Vagina (tissue), 2 donors: ENCODE measurements around the gene MKNK2. TPM values are rescaled to one million over a fixed set of nuclear protein-coding genes. Genes with fewer than 3 reads are reported as not detected.

Experiments used
- DNase-seq, 2 donors: peaks; one replicate each; pipeline ENCODE4 v3.0.0-alpha.2; 2017; ENCODE audit errors: extremely low spot score in 2 of 2
- H3K27ac ChIP-seq: fragments of 200-600 bp; sonication (generic); one replicate; pipeline ENCODE4 v1.5.1; 2019
- H3K27me3 ChIP-seq: fragments of 200-600 bp; sonication (generic); one replicate; pipeline ENCODE4 v1.5.1; 2019
- H3K36me3 ChIP-seq, 2 donors: fragments of 200-600 bp; sonication (generic); one replicate each; pipeline ENCODE4 v1.5.1; 2017 to 2019
- H3K4me1 ChIP-seq: fragments of 200-600 bp; sonication (generic); one replicate; pipeline ENCODE4 v1.5.1; 2019
- H3K4me3 ChIP-seq, 2 donors: fragments of 200-600 bp; sonication (generic); 1 replicate in 1 of 2; 2 replicates in 1 of 2; pipeline ENCODE4 v1.5.1; 2016 to 2019
- H3K9me3 ChIP-seq: fragments of 200-600 bp; sonication (generic); one replicate; pipeline ENCODE4 v1.5.1; 2019
- POLR2A ChIP-seq, 2 donors: fragments of 450-650 bp; IDR thresholded peaks; one replicate each; pipeline ENCODE4 v1.6.1; 2017; ENCODE audit warnings: antibody characterized with exemption in 2 of 2, mild to moderate bottlenecking in 2 of 2, moderate library complexity in 2 of 2
- POLR2AphosphoS5 ChIP-seq, 2 donors: sonication (generic); formaldehyde crosslinking; IDR thresholded peaks; one replicate each; pipeline ENCODE4 v1.9.0; 2017; ENCODE audit warnings: antibody characterized with exemption in 2 of 2, mild to moderate bottlenecking in 2 of 2, low read depth in 1 of 2; ENCODE audit not compliant: insufficient read depth in 1 of 2
- intact Hi-C: fragments of 100-400 bp; cut with DNase I; formaldehyde crosslinking; loops from one replicate; pipeline ENCODE4 v1.15.1; 2023
- total RNA-seq: library from RNA; depleted of rRNA; stranded (reverse); fragments of >200 nt; gene quantifications from one replicate; pipeline ENCODE4 v1.2.3, GENCODE V29; 2016
- TF ChIP-seq, protein P1 (sequence below), 3 experiments: fragments of 450-650 bp in 2 of 3; fragments of 200-600 bp in 1 of 3; sonication (generic) in 1 of 3; IDR thresholded peaks; one replicate each; pipeline ENCODE4 v1.5.1; 2017 to 2019; ENCODE audit warnings: antibody characterized with exemption in 3 of 3, mild to moderate bottlenecking in 2 of 3, moderate library complexity in 2 of 3

MKNK2 gene
- total RNA-seq, 1 donor from 2014 or later: 185 TPM

DNA sequence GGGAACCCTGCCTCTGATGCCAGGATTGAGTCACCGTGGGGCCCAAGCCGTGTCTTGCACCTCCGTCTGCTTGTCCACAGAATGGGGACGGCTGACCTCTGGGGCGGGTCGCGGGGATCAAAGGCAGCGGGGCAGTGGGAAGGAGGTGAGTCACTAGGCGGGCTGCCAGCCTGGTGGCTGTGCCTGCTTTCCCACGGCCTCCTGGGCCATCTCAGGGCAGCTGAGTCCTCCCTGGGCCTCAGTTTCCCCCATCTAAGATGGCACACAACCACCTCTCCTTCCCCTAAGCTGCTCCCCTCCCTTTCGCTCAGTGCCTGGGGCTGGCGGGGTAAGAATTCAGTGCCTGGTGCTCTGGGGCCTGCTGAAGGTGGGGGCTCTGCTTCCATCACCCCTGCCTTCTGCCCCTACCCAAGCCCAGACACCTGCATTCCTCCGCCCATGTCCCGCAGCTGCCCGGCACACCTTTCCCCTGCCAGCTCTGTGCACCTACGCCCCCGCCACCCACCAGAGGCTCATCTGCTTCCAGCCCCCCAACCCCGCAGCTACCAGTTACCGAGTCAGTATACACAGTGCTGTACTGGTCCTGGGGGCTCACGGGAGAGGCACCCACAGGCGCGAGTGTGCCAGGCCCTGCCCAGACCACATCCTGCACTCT lies 3.5 kb downstream of the MKNK2 start:
- H3K9me3 ChIP-seq: no peaks in the 10 kb centered on the region
- H3K27ac ChIP-seq: peak overlapping the region; percentile 100
- no peaks in the 10 kb centered on the region for H3K27me3 ChIP-seq
- TF ChIP-seq, protein P1, sequence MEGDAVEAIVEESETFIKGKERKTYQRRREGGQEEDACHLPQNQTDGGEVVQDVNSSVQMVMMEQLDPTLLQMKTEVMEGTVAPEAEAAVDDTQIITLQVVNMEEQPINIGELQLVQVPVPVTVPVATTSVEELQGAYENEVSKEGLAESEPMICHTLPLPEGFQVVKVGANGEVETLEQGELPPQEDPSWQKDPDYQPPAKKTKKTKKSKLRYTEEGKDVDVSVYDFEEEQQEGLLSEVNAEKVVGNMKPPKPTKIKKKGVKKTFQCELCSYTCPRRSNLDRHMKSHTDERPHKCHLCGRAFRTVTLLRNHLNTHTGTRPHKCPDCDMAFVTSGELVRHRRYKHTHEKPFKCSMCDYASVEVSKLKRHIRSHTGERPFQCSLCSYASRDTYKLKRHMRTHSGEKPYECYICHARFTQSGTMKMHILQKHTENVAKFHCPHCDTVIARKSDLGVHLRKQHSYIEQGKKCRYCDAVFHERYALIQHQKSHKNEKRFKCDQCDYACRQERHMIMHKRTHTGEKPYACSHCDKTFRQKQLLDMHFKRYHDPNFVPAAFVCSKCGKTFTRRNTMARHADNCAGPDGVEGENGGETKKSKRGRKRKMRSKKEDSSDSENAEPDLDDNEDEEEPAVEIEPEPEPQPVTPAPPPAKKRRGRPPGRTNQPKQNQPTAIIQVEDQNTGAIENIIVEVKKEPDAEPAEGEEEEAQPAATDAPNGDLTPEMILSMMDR (IDR thresholded peaks at IDR 0.05): no peak
- no peak for TF ChIP-seq POLR2A (IDR thresholded peaks at IDR 0.05)
- peak; percentile 27 to 37 for TF ChIP-seq POLR2AphosphoS5 (IDR thresholded peaks at IDR 0.05; ENCODE audit: insufficient read depth in 1 of 2, low read depth in 1 of 2)
- DNase-seq: peak in 1 of 2 donors; percentile 96
- intact Hi-C loops: no loop called here
- H3K4me1 ChIP-seq: peaks cover 86% of the 10 kb centered on the region
- H3K36me3 ChIP-seq: peaks cover 0 to 25% of the 10 kb centered on the region in 2 donors
- H3K4me3 ChIP-seq: peak overlapping the region in 1 of 2 donors; percentile 93

- H3K4me1 ChIP-seq: peaks cover 85% of the 10 kb centered on the region
- intact Hi-C loops: no loop called here
- TF ChIP-seq POLR2A (IDR thresholded peaks at IDR 0.05): no peak
- no peak for TF ChIP-seq POLR2AphosphoS5 (IDR thresholded peaks at IDR 0.05; ENCODE audit: insufficient read depth in 1 of 2, low read depth in 1 of 2)
- TF ChIP-seq, protein P1 (IDR thresholded peaks at IDR 0.05): no peak
- H3K36me3 ChIP-seq: peaks cover 0 to 25% of the 10 kb centered on the region in 2 donors
- H3K4me3 ChIP-seq: no peak overlapping the region
- H3K27me3 ChIP-seq: no peaks in the 10 kb centered on the region
- no peak for DNase-seq
- H3K9me3 ChIP-seq: no peaks in the 10 kb centered on the region
- H3K27ac ChIP-seq: peak overlapping the region; percentile 100
Observed at GRCh38 chr19:2047076-2047448, 4.0 kb downstream of the MKNK2 start.

GRCh38 chr19:2046046-2046907 lies 4.8 kb downstream of the MKNK2 start:
- no peaks in the 10 kb centered on the region for H3K9me3 ChIP-seq
- peaks cover 83% of the 10 kb centered on the region for H3K4me1 ChIP-seq
- intact Hi-C loops: no loop called here
- H3K27me3 ChIP-seq: no peaks in the 10 kb centered on the region
- no peak overlapping the region for H3K4me3 ChIP-seq
- TF ChIP-seq POLR2AphosphoS5 (IDR thresholded peaks at IDR 0.05; ENCODE audit: insufficient read depth in 1 of 2, low read depth in 1 of 2) (no peak), POLR2A (IDR thresholded peaks at IDR 0.05) (no peak)
- TF ChIP-seq, protein P1 (IDR thresholded peaks at IDR 0.05): no peak
- peak overlapping the region; percentile 100 for H3K27ac ChIP-seq
- peak in 1 of 2 donors; percentile 89 for DNase-seq
- H3K36me3 ChIP-seq: peaks cover 0 to 26% of the 10 kb centered on the region in 2 donors

DNA sequence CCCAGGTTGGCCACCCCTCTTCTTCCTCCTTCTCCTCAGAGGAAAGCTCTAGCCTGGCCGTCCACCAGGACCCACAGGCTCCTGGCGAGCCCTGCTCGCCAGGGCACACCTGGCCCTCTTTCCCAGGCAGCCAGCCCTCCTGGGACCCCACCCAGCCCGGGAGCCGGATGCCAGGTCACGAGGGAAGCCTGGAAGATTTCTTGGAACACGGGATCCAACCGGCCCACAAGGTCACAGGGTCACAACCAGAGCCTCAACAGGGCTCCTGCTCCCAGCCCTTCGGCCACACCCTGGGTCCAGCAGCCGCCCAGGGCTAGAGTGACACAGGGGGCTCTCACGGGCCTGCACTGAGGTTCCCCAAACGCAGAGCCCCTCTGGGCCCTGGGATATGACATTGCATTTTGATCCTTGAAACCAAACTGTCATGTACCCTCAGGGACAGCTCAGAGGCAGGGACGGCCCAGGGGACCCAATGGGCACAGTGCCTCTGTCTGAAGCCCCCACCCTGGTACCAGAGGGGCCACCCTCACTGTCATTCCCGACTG lies 5.5 kb downstream of the MKNK2 start:
- DNase-seq: peak in 1 of 2 donors; percentile 82

More for the DNA sequence above, 5.5 kb downstream of the MKNK2 start:
- Histone ChIP-seq H3K27ac (peak overlapping the region; percentile 100), H3K36me3 (peaks cover 0 to 33% of the 10 kb centered on the region in 2 donors), H3K9me3 (no peaks in the 10 kb centered on the region), H3K4me1 (peaks cover 90% of the 10 kb centered on the region), H3K4me3 (no peak overlapping the region), H3K27me3 (no peaks in the 10 kb centered on the region)
- TF ChIP-seq, protein P1 (IDR thresholded peaks at IDR 0.05): no peak
- TF ChIP-seq POLR2AphosphoS5 (IDR thresholded peaks at IDR 0.05; ENCODE audit: insufficient read depth in 1 of 2, low read depth in 1 of 2) (no peak), POLR2A (IDR thresholded peaks at IDR 0.05) (no peak)
- intact Hi-C loops: no loop called here
